Ectodermal cell (in vitro differentiated cells): Measurements from ENCODE around the gene NDUFS7.

Experiments
- H3K27ac ChIP-seq: 2 replicates; pipeline ENCODE4 v1.7.0; 2013; ENCODE audit warnings: mild to moderate bottlenecking, low read depth, low read length; ENCODE audit not compliant: insufficient read depth, poor library complexity, severe bottlenecking
- H3K27me3 ChIP-seq: 2 replicates; pipeline ENCODE4 v1.7.0; 2013; ENCODE audit warnings: mild to moderate bottlenecking, low read length; ENCODE audit not compliant: insufficient read depth, control insufficient read depth, poor library complexity, severe bottlenecking
- H3K36me3 ChIP-seq: one replicate; pipeline ENCODE4 v1.7.0; 2013; ENCODE audit warnings: low read length; ENCODE audit not compliant: control insufficient read depth, insufficient read depth
- H3K4me1 ChIP-seq: one replicate; pipeline ENCODE4 v1.7.0; 2013; ENCODE audit warnings: low read length; ENCODE audit not compliant: control insufficient read depth, insufficient read depth
- H3K4me3 ChIP-seq: 2 replicates; pipeline ENCODE4 v1.7.0; 2013; ENCODE audit warnings: low read depth, low read length, control low read depth; ENCODE audit not compliant: insufficient read depth
- H3K9me3 ChIP-seq: 2 replicates; pipeline ENCODE4 v1.7.0; 2013; ENCODE audit warnings: mild to moderate bottlenecking, low read length, moderate library complexity; ENCODE audit not compliant: control insufficient read depth
- WGBS, 2 experiments: methylation state at CpG; one replicate each; pipeline ENCODE4 v1.1.7; 2013; ENCODE audit warnings: missing lambda C conversion rate in 2 of 2; 5-methylcytosine and 5-hydroxymethylcytosine counted together

Gene NDUFS7

GRCh38 chr19:1400281-1401137 lies 16.8 kb downstream of the NDUFS7 start:
- peak overlapping the region; percentile 68 for H3K4me3 ChIP-seq
- H3K9me3 ChIP-seq: no peaks in the 10 kb centered on the region
- WGBS, 2 experiments: 58% methylated on average over 36 of the region's 36 CpGs
- H3K27me3 ChIP-seq: peaks cover 4% of the 10 kb centered on the region
- peaks cover 7% of the 10 kb centered on the region for H3K4me1 ChIP-seq
- no peak overlapping the region for H3K27ac ChIP-seq
- no peaks in the 10 kb centered on the region for H3K36me3 ChIP-seq

DNA sequence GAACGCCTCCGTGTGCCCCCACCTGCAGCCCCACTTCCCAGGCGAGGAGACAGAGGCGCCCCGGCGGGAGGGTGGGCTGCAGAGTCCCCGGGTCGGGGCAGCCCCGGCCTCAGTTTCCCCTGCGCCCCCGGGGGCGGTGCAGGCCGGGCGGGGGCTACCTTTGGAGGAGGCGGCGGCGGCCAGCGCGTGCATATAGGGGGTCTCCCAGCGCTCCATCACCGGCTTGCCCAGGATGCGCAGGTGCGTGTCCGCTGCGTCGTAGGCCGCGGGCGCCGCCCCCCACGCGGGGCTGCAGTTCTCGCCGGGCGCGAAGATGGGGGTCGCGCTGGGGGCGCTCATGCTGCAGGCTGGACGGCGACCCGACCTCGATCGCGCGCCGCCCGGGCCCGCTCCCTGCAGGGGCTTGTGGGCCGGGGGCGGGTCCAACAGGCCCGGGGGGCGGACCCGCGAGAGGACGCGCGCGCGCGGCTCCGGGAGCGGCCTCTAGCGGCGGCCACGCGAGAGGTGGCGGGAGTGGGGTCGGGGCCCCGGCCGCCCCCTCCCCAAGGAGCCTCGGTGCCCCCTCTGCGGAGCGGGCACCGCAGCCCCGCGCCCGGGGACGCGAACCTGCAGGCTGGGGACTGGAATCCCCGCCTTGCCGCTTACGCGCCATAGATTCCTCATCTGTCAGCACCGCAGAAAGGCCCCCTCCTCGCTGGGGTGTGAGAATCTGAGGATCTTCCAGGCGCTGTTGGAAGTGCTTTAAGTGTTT lies 17.6 kb downstream of the NDUFS7 start, which contains the start of gene GAMT:
Gene GAMT (minus strand): TSS at position 405 of the 751 bp plus-strand sequence. CDS start 66 bp downstream, at position 339.
- Histone ChIP-seq H3K4me1 (peaks cover 4% of the 10 kb centered on the region), H3K27me3 (peaks cover 4% of the 10 kb centered on the region), H3K9me3 (no peaks in the 10 kb centered on the region), H3K36me3 (no peaks in the 10 kb centered on the region), H3K27ac (no peak within 1 kb of the TSS), H3K4me3 (peak within 1 kb of the TSS; percentile 68)
- WGBS, 2 experiments: 3% methylated on average over 87 of the region's 87 CpGs

DNA sequence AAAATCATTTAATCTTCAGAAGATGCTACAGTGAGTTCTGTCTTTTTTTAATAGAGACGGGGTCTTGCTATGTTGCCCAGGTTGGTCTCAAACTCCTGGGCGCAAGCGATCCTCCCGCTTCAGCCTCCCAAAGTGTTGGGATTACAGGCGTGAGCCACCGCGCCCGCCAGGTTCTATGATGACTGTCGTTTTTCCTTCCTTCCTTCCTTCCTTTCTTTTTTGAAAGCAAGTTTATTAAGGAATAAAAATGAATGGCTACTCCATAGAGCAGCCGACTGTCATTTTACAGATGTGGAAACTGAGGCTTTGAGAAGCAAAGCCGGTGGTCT lies 18.1 kb downstream of the NDUFS7 start:
- 86 to 88% methylated on average over 11 of the region's 11 CpGs for WGBS, 2 experiments
- Histone ChIP-seq H3K4me1 (no peaks in the 10 kb centered on the region), H3K27ac (no peak overlapping the region), H3K4me3 (peak overlapping the region; percentile 68), H3K27me3 (peaks cover 4% of the 10 kb centered on the region), H3K36me3 (no peaks in the 10 kb centered on the region), H3K9me3 (no peaks in the 10 kb centered on the region)

- Histone ChIP-seq H3K27ac (no peak overlapping the region), H3K9me3 (no peaks in the 10 kb centered on the region), H3K36me3 (no peaks in the 10 kb centered on the region), H3K4me1 (no peaks in the 10 kb centered on the region), H3K4me3 (no peak overlapping the region), H3K27me3 (peaks cover 4% of the 10 kb centered on the region)
- 90% methylated on average over 25 of the region's 25 CpGs for WGBS, 2 experiments
Measured at GRCh38 chr19:1402411-1403070, 18.8 kb downstream of the NDUFS7 start.

DNA sequence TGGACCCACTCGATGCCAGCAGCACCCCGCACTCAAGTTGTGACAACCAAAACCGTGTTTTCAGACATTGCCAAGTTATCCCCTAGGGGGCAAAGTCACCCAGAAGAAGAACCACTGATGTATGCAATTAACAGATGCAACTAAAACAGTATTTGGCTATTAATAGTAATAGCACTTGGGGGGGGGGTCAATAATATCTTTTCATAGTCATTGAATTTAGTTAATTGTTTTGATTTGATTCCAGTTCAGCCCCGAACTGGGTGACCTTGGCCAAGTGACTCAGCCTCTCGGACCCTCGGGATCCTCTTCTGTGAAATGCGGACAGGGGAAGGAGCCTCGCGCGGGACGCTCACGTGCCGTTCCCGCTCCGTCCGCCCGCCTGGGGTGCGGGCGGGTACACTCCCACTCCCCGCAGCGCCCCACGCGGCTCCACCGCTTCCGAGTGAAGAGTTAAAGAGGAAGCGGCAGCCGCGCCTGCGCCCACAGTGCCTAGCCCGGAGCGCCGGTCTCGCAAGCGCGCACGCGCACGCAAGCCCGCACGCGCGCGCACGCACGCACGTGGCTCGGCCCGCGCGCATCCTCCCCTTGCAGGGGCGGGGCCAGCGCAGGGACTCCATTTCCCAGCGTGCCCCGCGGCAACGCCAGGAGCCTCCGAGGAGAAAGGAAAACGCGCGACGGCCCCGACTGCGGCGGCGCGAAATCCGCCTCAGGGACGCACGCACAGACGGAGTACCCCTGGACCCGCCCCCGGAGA lies 23.2 kb downstream of the NDUFS7 start:
- Histone ChIP-seq H3K9me3 (no peaks in the 10 kb centered on the region), H3K4me3 (peak overlapping the region; percentile 92), H3K27ac (no peak overlapping the region), H3K27me3 (no peaks in the 10 kb centered on the region), H3K4me1 (peaks cover 28% of the 10 kb centered on the region), H3K36me3 (no peaks in the 10 kb centered on the region)
- WGBS, 2 experiments: 1% methylated on average over 72 of the region's 72 CpGs

DNA sequence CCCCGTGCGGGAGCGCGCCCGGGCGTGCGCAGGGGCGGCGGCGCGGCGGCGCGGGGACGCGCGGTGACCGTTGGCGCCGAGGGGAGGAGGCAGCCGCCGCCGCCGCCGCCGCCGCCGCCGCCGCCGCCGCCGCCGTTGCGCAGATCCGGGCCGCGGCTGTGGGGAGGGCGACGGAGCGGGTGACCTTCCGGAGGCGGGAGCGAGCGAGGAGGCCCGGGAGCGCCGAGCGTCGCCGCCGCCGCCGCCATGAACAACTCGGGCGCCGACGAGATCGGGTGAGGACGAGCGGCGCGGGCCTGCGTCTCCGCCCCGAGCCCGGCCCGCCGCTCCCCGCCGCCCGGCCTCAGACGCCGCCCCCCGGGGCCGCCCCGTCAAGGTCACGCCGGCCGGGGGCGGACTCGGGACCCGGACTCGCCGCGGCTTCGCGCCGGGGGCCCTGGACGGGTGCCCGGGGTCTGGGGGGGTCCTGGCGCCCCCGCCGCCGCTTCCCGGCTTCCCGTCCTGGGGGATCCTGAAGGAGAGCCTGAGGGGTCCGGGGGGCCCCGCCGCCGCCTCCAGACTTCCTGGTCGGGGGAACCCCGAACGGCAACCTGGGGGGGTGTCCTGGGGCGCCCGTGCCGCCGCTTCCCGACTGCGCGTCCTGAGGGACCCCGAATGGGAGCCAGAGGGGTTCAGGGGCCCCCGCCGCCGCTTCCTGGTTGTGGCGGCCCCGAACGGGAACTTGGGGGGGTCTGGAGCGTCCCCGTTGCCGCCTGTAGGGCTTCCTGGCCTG lies 24.0 kb downstream of the NDUFS7 start, which contains the start of gene DAZAP1:
Gene DAZAP1 (plus strand): TSS at position 59 of the 772 bp plus-strand sequence. CDS start 188 bp downstream, at position 247.
- H3K9me3 ChIP-seq: no peaks in the 10 kb centered on the region
- WGBS, 2 experiments: 0% methylated on average over 121 of the region's 121 CpGs
- no peak within 1 kb of the TSS for H3K27ac ChIP-seq
- H3K4me1 ChIP-seq: peaks cover 28% of the 10 kb centered on the region
- no peaks in the 10 kb centered on the region for H3K27me3 ChIP-seq
- no peaks in the 10 kb centered on the region for H3K36me3 ChIP-seq
- peak within 1 kb of the TSS; percentile 92 for H3K4me3 ChIP-seq

GRCh38 chr19:1408300-1409203 lies 24.8 kb downstream of the NDUFS7 start:
- H3K27ac ChIP-seq: no peak overlapping the region
- H3K4me1 ChIP-seq: peaks cover 28% of the 10 kb centered on the region
- WGBS, 2 experiments: 2% methylated on average over 69 of the region's 69 CpGs
- no peaks in the 10 kb centered on the region for H3K27me3 ChIP-seq
- H3K9me3 ChIP-seq: no peaks in the 10 kb centered on the region
- H3K36me3 ChIP-seq: no peaks in the 10 kb centered on the region
- peak overlapping the region; percentile 92 for H3K4me3 ChIP-seq

DNA sequence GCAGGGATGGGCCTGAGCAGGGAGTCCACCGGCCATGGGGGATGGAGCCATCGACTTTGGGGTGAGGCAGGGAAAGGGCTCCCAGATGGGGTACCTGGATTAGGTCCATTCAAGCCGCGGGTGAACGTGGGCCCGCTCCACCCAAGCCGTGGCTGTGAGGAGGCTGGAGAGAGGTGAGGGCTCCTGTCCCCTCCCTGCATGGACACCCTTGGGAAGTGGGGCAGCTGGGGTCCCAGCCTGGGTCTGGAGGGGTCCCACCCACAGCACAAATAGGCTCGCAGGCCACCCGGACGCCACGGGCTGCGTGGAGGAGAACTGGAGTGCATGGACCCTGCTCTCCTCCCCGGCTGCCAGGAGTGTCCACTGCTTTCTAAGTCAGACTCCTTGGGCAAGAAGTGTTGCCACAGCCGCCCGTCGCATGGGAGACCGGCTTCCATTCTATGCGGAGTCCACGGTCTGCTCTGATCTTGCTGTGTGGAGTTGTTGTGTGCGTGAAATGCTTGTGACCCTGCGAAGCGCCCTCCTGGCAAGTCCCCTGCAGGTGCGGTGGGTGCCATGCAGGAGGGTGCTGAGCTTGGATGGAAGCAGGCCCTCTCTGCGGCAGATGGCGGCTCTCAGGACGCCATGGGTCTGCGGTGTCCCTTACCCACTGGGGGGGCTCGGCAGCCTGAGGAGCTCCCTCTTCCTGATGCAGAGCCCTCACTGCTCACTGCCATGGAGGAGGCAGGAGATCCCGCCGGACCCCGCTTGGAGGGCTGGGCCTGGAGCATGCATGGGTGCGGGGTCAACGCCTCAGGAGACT lies 25.7 kb downstream of the NDUFS7 start:
- no peak overlapping the region for H3K27ac ChIP-seq
- H3K4me1 ChIP-seq: peaks cover 28% of the 10 kb centered on the region
- WGBS, 2 experiments: 87 to 88% methylated on average over 33 of the region's 33 CpGs
- no peaks in the 10 kb centered on the region for H3K27me3 ChIP-seq
- peak overlapping the region; percentile 92 for H3K4me3 ChIP-seq
- H3K9me3 ChIP-seq: no peaks in the 10 kb centered on the region
- no peaks in the 10 kb centered on the region for H3K36me3 ChIP-seq
